PC-3 (cell line): ENCODE data around the gene MDK.

Source experiments
- EZH2 ChIP-seq: fragments of 300-600 bp; sonication (generic); IDR thresholded peaks from one replicate; pipeline ENCODE4 v1.6.1; 2017; ENCODE audit warnings: antibody characterized with exemption, mild to moderate bottlenecking, low read length; ENCODE audit not compliant: unreplicated experiment
- EZH2phosphoT487 ChIP-seq: fragments of 300-600 bp; sonication (generic); IDR thresholded peaks from 2 replicates; pipeline ENCODE4 v1.6.1; 2018; ENCODE audit warnings: mild to moderate bottlenecking, antibody characterized with exemption, low read length, borderline replicate concordance
- TF ChIP-seq, protein P1 (sequence below): fragments of 300-600 bp; sonication (generic); conservative IDR thresholded peaks from 2 replicates; pipeline ENCODE4 v1.5.1; 2017; ENCODE audit warnings: antibody characterized with exemption, low read depth, mild to moderate bottlenecking, low read length

DNA sequence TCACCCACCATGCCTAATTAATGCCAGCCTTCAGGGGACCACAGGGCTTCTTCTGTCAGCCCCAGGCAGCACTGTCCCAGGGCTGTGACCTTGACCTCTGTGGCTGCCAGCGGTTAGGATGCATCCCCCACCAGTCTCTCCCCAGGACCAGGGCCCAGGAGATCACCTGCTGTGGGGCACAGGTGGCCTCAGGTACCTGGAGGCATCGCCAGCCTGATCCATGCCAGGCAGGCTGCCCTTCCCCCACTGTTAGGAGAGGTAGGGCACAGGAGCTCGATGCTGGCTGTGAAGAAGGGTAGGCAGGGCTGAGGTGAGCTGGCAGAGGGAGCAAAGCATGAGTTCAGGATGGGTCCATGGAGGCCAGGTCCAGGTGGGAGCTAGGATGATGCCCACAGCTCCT is 16.7 kb upstream of the MDK start:
- TF ChIP-seq, protein P1, sequence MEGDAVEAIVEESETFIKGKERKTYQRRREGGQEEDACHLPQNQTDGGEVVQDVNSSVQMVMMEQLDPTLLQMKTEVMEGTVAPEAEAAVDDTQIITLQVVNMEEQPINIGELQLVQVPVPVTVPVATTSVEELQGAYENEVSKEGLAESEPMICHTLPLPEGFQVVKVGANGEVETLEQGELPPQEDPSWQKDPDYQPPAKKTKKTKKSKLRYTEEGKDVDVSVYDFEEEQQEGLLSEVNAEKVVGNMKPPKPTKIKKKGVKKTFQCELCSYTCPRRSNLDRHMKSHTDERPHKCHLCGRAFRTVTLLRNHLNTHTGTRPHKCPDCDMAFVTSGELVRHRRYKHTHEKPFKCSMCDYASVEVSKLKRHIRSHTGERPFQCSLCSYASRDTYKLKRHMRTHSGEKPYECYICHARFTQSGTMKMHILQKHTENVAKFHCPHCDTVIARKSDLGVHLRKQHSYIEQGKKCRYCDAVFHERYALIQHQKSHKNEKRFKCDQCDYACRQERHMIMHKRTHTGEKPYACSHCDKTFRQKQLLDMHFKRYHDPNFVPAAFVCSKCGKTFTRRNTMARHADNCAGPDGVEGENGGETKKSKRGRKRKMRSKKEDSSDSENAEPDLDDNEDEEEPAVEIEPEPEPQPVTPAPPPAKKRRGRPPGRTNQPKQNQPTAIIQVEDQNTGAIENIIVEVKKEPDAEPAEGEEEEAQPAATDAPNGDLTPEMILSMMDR: no peak
- TF ChIP-seq EZH2 (no peak), EZH2phosphoT487 (no peak)
